Measurements from ENCODE around the gene MTURN.

The MTURN gene

GRCh38 chr7:30136117-30136731 lies 1.4 kb downstream of the MTURN start:
- DNase-seq (ENCODE audit: low read depth in 2 of 2) = no peak

GRCh38 chr7:30136743-30137485 lies 2.1 kb downstream of the MTURN start:
- no peak for DNase-seq (ENCODE audit: low read depth in 2 of 2)

- no peak for DNase-seq (ENCODE audit: low read depth in 2 of 2)
Measured at GRCh38 chr7:30139836-30140384, 5.1 kb downstream of the MTURN start.

GRCh38 chr7:30140456-30140855 lies 5.7 kb downstream of the MTURN start:
- no peak for DNase-seq (ENCODE audit: low read depth in 2 of 2)

GRCh38 chr7:30142710-30143109 lies 7.9 kb downstream of the MTURN start:
- no peak for DNase-seq (ENCODE audit: low read depth in 2 of 2)

GRCh38 chr7:30143748-30144251 lies 9.0 kb downstream of the MTURN start:
- DNase-seq (ENCODE audit: low read depth in 2 of 2) = no peak

GRCh38 chr7:30144657-30145306 lies 10.0 kb downstream of the MTURN start:
- no peak for DNase-seq (ENCODE audit: low read depth in 2 of 2)

- DNase-seq (ENCODE audit: low read depth in 2 of 2) = no peak
Measured at GRCh38 chr7:30145426-30145970, 10.7 kb downstream of the MTURN start.

GRCh38 chr7:30146127-30146612 lies 11.4 kb downstream of the MTURN start:
- no peak for DNase-seq (ENCODE audit: low read depth in 2 of 2)

GRCh38 chr7:30147223-30147622 lies 12.4 kb downstream of the MTURN start:
- no peak for DNase-seq (ENCODE audit: low read depth in 2 of 2)

GRCh38 chr7:30147785-30148184 lies 13.0 kb downstream of the MTURN start:
- DNase-seq (ENCODE audit: low read depth in 2 of 2) = no peak

- no peak for DNase-seq (ENCODE audit: low read depth in 2 of 2)
Measured at GRCh38 chr7:30148426-30148825, 13.6 kb downstream of the MTURN start.

GRCh38 chr7:30148951-30149459 lies 14.2 kb downstream of the MTURN start:
- DNase-seq (ENCODE audit: low read depth in 2 of 2) = no peak

- DNase-seq (ENCODE audit: low read depth in 2 of 2) = no peak
Measured at GRCh38 chr7:30149640-30150272, 15.0 kb downstream of the MTURN start.

GRCh38 chr7:30150711-30151110 lies 15.9 kb downstream of the MTURN start:
- DNase-seq (ENCODE audit: low read depth in 2 of 2) = no peak

GRCh38 chr7:30154111-30154587 lies 19.4 kb downstream of the MTURN start:
- no peak for DNase-seq (ENCODE audit: low read depth in 2 of 2)

GRCh38 chr7:30155481-30155880 lies 20.7 kb downstream of the MTURN start:
- DNase-seq (ENCODE audit: low read depth in 2 of 2) = no peak

GRCh38 chr7:30157204-30157603 lies 22.4 kb downstream of the MTURN start:
- no peak for DNase-seq (ENCODE audit: low read depth in 2 of 2)

- DNase-seq (ENCODE audit: low read depth in 2 of 2) = no peak
Measured at GRCh38 chr7:30159163-30159562, 24.4 kb downstream of the MTURN start.

GRCh38 chr7:30159698-30160143 lies 24.9 kb downstream of the MTURN start:
- DNase-seq (ENCODE audit: low read depth in 2 of 2) = no peak

- no peak for DNase-seq (ENCODE audit: low read depth in 2 of 2)
Measured at GRCh38 chr7:30160329-30160728, 25.5 kb downstream of the MTURN start.

Data from stimulated activated CD8-positive, alpha-beta memory T cell treated with anti-CD3 and anti-CD28 coated beads, Interleukin-2, amount 100 ng/mL, for 48 hours (primary cell).